SK-N-SH (cell line): ENCODE results near the gene CUEDC2. TPM values are rescaled to one million over a fixed set of nuclear protein-coding genes. Genes with fewer than 3 reads are reported as not detected.
A peak's percentile ranks its signal among the peaks of the same experiment; 100 is the strongest.

Source experiments
- CTCF ChIA-PET: fragments of 300-600, 350-600 bp; formaldehyde crosslinking; extraction: SDS; loops from one replicate; lab custom pipeline; 2021; lab: Yijun Ruan, JAX
- POLR2A ChIA-PET: fragments of 350-600 bp; sonication (Branson Sonifier 250); formaldehyde crosslinking; extraction: SDS; loops from one replicate; lab custom pipeline; 2020; ENCODE audit warnings: antibody characterized with exemption, inconsistent platforms; lab: Yijun Ruan, JAX
- DNase-seq: peaks from one replicate; pipeline ENCODE4 v3.0.0; 2012
- H2AFZ ChIP-seq: fragments of 200-600 bp; sonication (generic); 2 replicates; pipeline ENCODE4 v1.8.1; 2016; ENCODE audit warnings: antibody characterized with exemption, mild to moderate bottlenecking, low read depth
- H3F3A ChIP-seq: fragments of 200-600 bp; sonication (generic); replicated peaks from 2 replicates; pipeline ENCODE3; 2016; ENCODE audit warnings: antibody characterized with exemption, mild to moderate bottlenecking; ENCODE audit not compliant: insufficient read depth
- H3K27ac ChIP-seq, 2 experiments: fragments of 200-500 bp in 1 of 2; fragments of 200-600 bp in 1 of 2; sonication (Bioruptor generic) in 1 of 2; sonication (generic), shearing (Covaris generic) in 1 of 2; 2 replicates each; pipeline versions ENCODE4 v1.5.1 to v1.6.1; 2014 to 2016; ENCODE audit warnings: low read depth in 2 of 2, inconsistent platforms in 1 of 2, low read length in 1 of 2, mild to moderate bottlenecking in 1 of 2, mixed read lengths in 1 of 2
- H3K27me3 ChIP-seq: fragments of 200-600 bp; sonication (generic), shearing (Covaris generic); 2 replicates; pipeline ENCODE4 v1.6.1; 2016; ENCODE audit warnings: mixed run types; ENCODE audit not compliant: insufficient read depth
- H3K36me3 ChIP-seq, 2 experiments: fragments of 200-500 bp in 1 of 2; fragments of 200-600 bp in 1 of 2; sonication (Bioruptor generic) in 1 of 2; sonication (generic) in 1 of 2; replicated peaks in 1 of 2; 2 replicates each; pipeline versions ENCODE3 to v1.5.1; 2014 to 2016; ENCODE audit warnings: low read length in 1 of 2, mild to moderate bottlenecking in 1 of 2; ENCODE audit not compliant: insufficient read depth in 2 of 2, control insufficient read depth in 1 of 2
- H3K4me1 ChIP-seq, 2 experiments: fragments of 200-500 bp in 1 of 2; fragments of 200-600 bp in 1 of 2; sonication (Bioruptor generic) in 1 of 2; sonication (generic), shearing (Covaris generic) in 1 of 2; 2 replicates each; pipeline versions ENCODE4 v1.5.1 to v1.6.1; 2014 to 2016; ENCODE audit warnings: low read depth in 1 of 2, low read length in 1 of 2, mixed run types in 1 of 2; ENCODE audit not compliant: insufficient read depth in 2 of 2, control insufficient read depth in 1 of 2
- H3K4me2 ChIP-seq: fragments of 200-600 bp; sonication (generic), shearing (Covaris generic); 2 replicates; pipeline ENCODE4 v1.6.1; 2017; ENCODE audit warnings: mixed run types
- H3K4me3 ChIP-seq, 2 experiments: fragments of 200-500 bp in 1 of 2; fragments of 200-600 bp in 1 of 2; sonication (Bioruptor generic) in 1 of 2; sonication (generic), shearing (Covaris generic) in 1 of 2; 2 replicates each; pipeline versions ENCODE4 v1.5.1 to v1.8.1; 2014 to 2016; ENCODE audit warnings: low read depth in 2 of 2, inconsistent platforms in 1 of 2, low read length in 1 of 2, mild to moderate bottlenecking in 1 of 2, mixed read lengths in 1 of 2, moderate library complexity in 1 of 2
- H3K79me2 ChIP-seq: fragments of 200-600 bp; sonication (generic); 2 replicates; pipeline ENCODE4 v1.8.1; 2017; ENCODE audit warnings: mild to moderate bottlenecking; ENCODE audit not compliant: insufficient read depth
- H3K9ac ChIP-seq: fragments of 200-600 bp; sonication (generic); 2 replicates; pipeline ENCODE4 v1.6.1; 2017; ENCODE audit warnings: mixed run types
- H3K9me2 ChIP-seq: fragments of 200-600 bp; sonication (generic); 2 replicates; pipeline ENCODE4 v1.6.1; 2017; ENCODE audit warnings: mixed run types
- H3K9me3 ChIP-seq: fragments of 200-600 bp; sonication (generic); 2 replicates; pipeline ENCODE4 v1.6.1; 2017; ENCODE audit warnings: mixed run types, mild to moderate bottlenecking, moderate library complexity
- H4K20me1 ChIP-seq: fragments of 200-600 bp; sonication (generic); 2 replicates; pipeline ENCODE4 v1.6.1; 2017; ENCODE audit warnings: mild to moderate bottlenecking, mixed run types; ENCODE audit not compliant: insufficient read depth
- CHD2 ChIP-seq: fragments of 150-350 bp; IDR thresholded peaks from 2 replicates; pipeline ENCODE4 v1.6.1; 2018; ENCODE audit warnings: low read length; ENCODE audit not compliant: partially characterized antibody
- EP300 ChIP-seq, 2 experiments: IDR thresholded peaks; 2 replicates each; pipeline versions ENCODE4 v1.4.0 to v1.6.1; 2012; ENCODE audit warnings: borderline replicate concordance in 1 of 2, low read depth in 1 of 2, low read length in 1 of 2
- EZH2phosphoT487 ChIP-seq: fragments of 200-600 bp; sonication (generic); IDR thresholded peaks from 2 replicates; pipeline ENCODE4 v1.6.1; 2017; ENCODE audit warnings: low read depth, mixed run types, mild to moderate bottlenecking, antibody characterized with exemption, moderate library complexity, borderline replicate concordance
- FOSL2 ChIP-seq: IDR thresholded peaks from 2 replicates; pipeline ENCODE4 v1.4.0; 2012; ENCODE audit warnings: low read depth, mild to moderate bottlenecking, moderate library complexity, borderline replicate concordance
- FOXM1 ChIP-seq: IDR thresholded peaks from 2 replicates; pipeline ENCODE4 v1.4.0; 2012; ENCODE audit warnings: low read depth, mild to moderate bottlenecking
- GATA2 ChIP-seq: sonication (generic); formaldehyde crosslinking; IDR thresholded peaks from 2 replicates; pipeline ENCODE4 v1.5.0; 2020; ENCODE audit warnings: mild to moderate bottlenecking, missing genetic modification reagents
- IRF3 ChIP-seq: fragments of 150-350 bp; IDR thresholded peaks from 2 replicates; pipeline ENCODE4 v1.6.1; 2016; ENCODE audit warnings: mild to moderate bottlenecking, low read depth, low read length
- MEF2A ChIP-seq: IDR thresholded peaks from 2 replicates; pipeline ENCODE4 v1.4.0; 2012; ENCODE audit warnings: low read depth, borderline replicate concordance
- MXI1 ChIP-seq: IDR thresholded peaks from 2 replicates; pipeline ENCODE4 v1.6.1; 2012; ENCODE audit warnings: mild to moderate bottlenecking, low read depth, low read length, improper control_type of control experiment
- NRF1 ChIP-seq: IDR thresholded peaks from 2 replicates; pipeline ENCODE4 v1.6.1; 2012; ENCODE audit warnings: low read depth, mild to moderate bottlenecking, low read length
- POLR2AphosphoS5 ChIP-seq: IDR thresholded peaks from 2 replicates; pipeline ENCODE4 v1.6.1; 2012; ENCODE audit warnings: low read depth, low read length
- RAD21 ChIP-seq: IDR thresholded peaks from 2 replicates; pipeline ENCODE4 v1.6.1; 2012; ENCODE audit warnings: mild to moderate bottlenecking, low read length
- RCOR1 ChIP-seq: fragments of 150-350 bp; IDR thresholded peaks from 2 replicates; pipeline ENCODE4 v1.6.1; 2017; ENCODE audit warnings: antibody characterized with exemption, low read length
- REST ChIP-seq: IDR thresholded peaks from 2 replicates; pipeline ENCODE4 v1.6.1; 2012; ENCODE audit warnings: mild to moderate bottlenecking, low read depth, low read length, moderate library complexity
- SIN3A ChIP-seq: IDR thresholded peaks from 2 replicates; pipeline ENCODE4 v1.6.1; 2012; ENCODE audit warnings: low read depth, mild to moderate bottlenecking, low read length, moderate library complexity, borderline replicate concordance
- TAF1 ChIP-seq: IDR thresholded peaks from 2 replicates; pipeline ENCODE4 v1.6.1; 2012; ENCODE audit warnings: low read depth, mild to moderate bottlenecking, low read length, moderate library complexity, borderline replicate concordance
- TEAD4 ChIP-seq: IDR thresholded peaks from 2 replicates; pipeline ENCODE4 v1.4.0; 2012; ENCODE audit warnings: mild to moderate bottlenecking, borderline replicate concordance; ENCODE audit not compliant: insufficient read depth
- WGBS: methylation state at CpG from one replicate; pipeline ENCODE4 v1.1.6; 2017; ENCODE audit warnings: low lambda C conversion rate; 5-methylcytosine and 5-hydroxymethylcytosine counted together
- polyA plus RNA-seq, 3 experiments: library from polyadenylated mRNA; depleted of rRNA; stranded (reverse); fragments of >200 nt; gene quantifications; 2 replicates each; pipeline ENCODE4 v1.2.3, GENCODE V29; 2012
- TF ChIP-seq, protein P1 (sequence below): IDR thresholded peaks from 2 replicates; pipeline ENCODE4 v1.4.0; 2012; ENCODE audit warnings: low read depth, borderline replicate concordance
- TF ChIP-seq, protein P2 (sequence below): fragments of 150-350 bp; IDR thresholded peaks from 2 replicates; pipeline ENCODE4 v1.6.1; 2017; ENCODE audit warnings: antibody characterized with exemption, low read length, low read depth, borderline replicate concordance

CUEDC2 gene
- polyA plus RNA-seq, 1 of the 3 experiments (the other 2 are of a cell fraction) = 162 TPM

- CTCF ChIA-PET = interaction anchor here (0.8 to 5.3 kb wide), 8 partner anchors 9 to 56 kb away, joined by 3 to 25 read pairs (median 4); partner anchors contain the start of genes CUEDC2 and FBXL15
- TF ChIP-seq TAF1 = no peak
- no peak for TF ChIP-seq SIN3A
- no peak for TF ChIP-seq TEAD4
- no peak for TF ChIP-seq EZH2phosphoT487
- no peak for TF ChIP-seq EP300 (IDR thresholded peaks at IDR 0.05; ENCODE audit: borderline replicate concordance in 1 of 2, low read depth in 1 of 2, low read length in 1 of 2)
- TF ChIP-seq NRF1 = no peak
- no peak for TF ChIP-seq MXI1
- no peak for TF ChIP-seq FOSL2
- TF ChIP-seq FOXM1 = no peak
- TF ChIP-seq POLR2AphosphoS5 = no peak
- no peak for TF ChIP-seq REST
- TF ChIP-seq RCOR1 = no peak
- no peak for TF ChIP-seq RAD21
- TF ChIP-seq, protein P1, sequence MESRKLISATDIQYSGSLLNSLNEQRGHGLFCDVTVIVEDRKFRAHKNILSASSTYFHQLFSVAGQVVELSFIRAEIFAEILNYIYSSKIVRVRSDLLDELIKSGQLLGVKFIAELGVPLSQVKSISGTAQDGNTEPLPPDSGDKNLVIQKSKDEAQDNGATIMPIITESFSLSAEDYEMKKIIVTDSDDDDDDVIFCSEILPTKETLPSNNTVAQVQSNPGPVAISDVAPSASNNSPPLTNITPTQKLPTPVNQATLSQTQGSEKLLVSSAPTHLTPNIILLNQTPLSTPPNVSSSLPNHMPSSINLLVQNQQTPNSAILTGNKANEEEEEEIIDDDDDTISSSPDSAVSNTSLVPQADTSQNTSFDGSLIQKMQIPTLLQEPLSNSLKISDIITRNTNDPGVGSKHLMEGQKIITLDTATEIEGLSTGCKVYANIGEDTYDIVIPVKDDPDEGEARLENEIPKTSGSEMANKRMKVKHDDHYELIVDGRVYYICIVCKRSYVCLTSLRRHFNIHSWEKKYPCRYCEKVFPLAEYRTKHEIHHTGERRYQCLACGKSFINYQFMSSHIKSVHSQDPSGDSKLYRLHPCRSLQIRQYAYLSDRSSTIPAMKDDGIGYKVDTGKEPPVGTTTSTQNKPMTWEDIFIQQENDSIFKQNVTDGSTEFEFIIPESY = no peak
- no peak for TF ChIP-seq MEF2A
- TF ChIP-seq IRF3 = no peak
- no peak for TF ChIP-seq CHD2
- no peak for TF ChIP-seq GATA2 (CRISPR knock-in tag)
- TF ChIP-seq, protein P2, sequence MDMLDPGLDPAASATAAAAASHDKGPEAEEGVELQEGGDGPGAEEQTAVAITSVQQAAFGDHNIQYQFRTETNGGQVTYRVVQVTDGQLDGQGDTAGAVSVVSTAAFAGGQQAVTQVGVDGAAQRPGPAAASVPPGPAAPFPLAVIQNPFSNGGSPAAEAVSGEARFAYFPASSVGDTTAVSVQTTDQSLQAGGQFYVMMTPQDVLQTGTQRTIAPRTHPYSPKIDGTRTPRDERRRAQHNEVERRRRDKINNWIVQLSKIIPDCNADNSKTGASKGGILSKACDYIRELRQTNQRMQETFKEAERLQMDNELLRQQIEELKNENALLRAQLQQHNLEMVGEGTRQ = no peak
- WGBS = 15% methylated on average over 30 of the region's 30 CpGs
Measured at GRCh38 chr10:102449321-102450123, 17.1 kb upstream of the CUEDC2 start.

More at GRCh38 chr10:102449321-102450123, 17.1 kb upstream of the CUEDC2 start:
- POLR2A ChIA-PET = interaction anchor here (1.0 to 4.3 kb wide), 3 partner anchors 11 to 29 kb away, joined by 4 to 27 read pairs (median 19); partner anchors contain the start of genes CUEDC2 and FBXL15
- Histone ChIP-seq H3K79me2 (no peaks in the 10 kb centered on the region), H3K36me3 (no peaks in the 10 kb centered on the region), H3K9me3 (no peaks in the 10 kb centered on the region), H2AFZ (peak overlapping the region; percentile 96; the same call in 1 of the 2 replicates), H3K4me3 (peak overlapping the region; percentile 62 to 71), H4K20me1 (no peaks in the 10 kb centered on the region), H3K27ac (peak overlapping the region in 1 of 2 experiments; percentile 66; a peak in 2 of 4 replicates), H3K27me3 (no peaks in the 10 kb centered on the region), H3K4me1 (peaks cover 0 to 10% of the 10 kb centered on the region in 2 experiments; a peak in 2 of 4 replicates), H3F3A (peaks cover 20% of the 10 kb centered on the region), H3K4me2 (peak overlapping the region; percentile 80), H3K9ac (peak overlapping the region; percentile 49; the same call in 1 of the 2 replicates), H3K9me2 (no peaks in the 10 kb centered on the region)
- peak; percentile 68 for DNase-seq
